Osteoblast (primary cell): ENCODE measurements around the gene TNFAIP3. TPM values are rescaled to one million over a fixed set of nuclear protein-coding genes. Genes with fewer than 3 reads are reported as not detected.

Source experiments
- DNase-seq: peaks from one replicate; pipeline ENCODE4 v3.0.0; 2011; ENCODE audit warnings: low spot score, mixed read lengths; ENCODE audit not compliant: insufficient read length; ENCODE audit errors: missing footprints
- H2AFZ ChIP-seq: 2 replicates; pipeline ENCODE4 v1.6.0; 2011; ENCODE audit warnings: mild to moderate bottlenecking, low read length
- H3K27ac ChIP-seq: 2 replicates; pipeline ENCODE4 v1.5.1; 2011; ENCODE audit warnings: mild to moderate bottlenecking, low read depth, low read length, moderate library complexity
- H3K27me3 ChIP-seq: 2 replicates; pipeline ENCODE4 v1.6.0; 2012; ENCODE audit warnings: mild to moderate bottlenecking, control low read depth, inconsistent platforms, low read length, moderate library complexity; ENCODE audit not compliant: insufficient read depth
- H3K36me3 ChIP-seq: 2 replicates; pipeline ENCODE4 v1.5.1; 2011; ENCODE audit warnings: mild to moderate bottlenecking, low read length, control low read depth, moderate library complexity; ENCODE audit not compliant: insufficient read depth
- H3K4me1 ChIP-seq: 2 replicates; pipeline ENCODE4 v1.5.1; 2011; ENCODE audit warnings: mild to moderate bottlenecking, low read length, control low read depth, moderate library complexity; ENCODE audit not compliant: insufficient read depth
- H3K4me2 ChIP-seq: 2 replicates; pipeline ENCODE4 v1.6.0; 2011; ENCODE audit warnings: mild to moderate bottlenecking, low read length; ENCODE audit not compliant: insufficient read depth
- H3K4me3 ChIP-seq: fragments of 200-600 bp; sonication (generic); 3 replicates; pipeline ENCODE4 v1.5.1; 2012; ENCODE audit warnings: mild to moderate bottlenecking, low read length, inconsistent platforms; ENCODE audit not compliant: insufficient read depth
- H3K79me2 ChIP-seq: 2 replicates; pipeline ENCODE4 v1.6.0; 2012; ENCODE audit warnings: mild to moderate bottlenecking, low read length, control low read depth, inconsistent platforms; ENCODE audit not compliant: insufficient read depth
- H3K9me3 ChIP-seq: 2 replicates; pipeline ENCODE4 v1.5.1; 2011; ENCODE audit warnings: low read depth, low read length, control low read depth
- H4K20me1 ChIP-seq: 2 replicates; pipeline ENCODE4 v1.6.0; 2012; ENCODE audit warnings: mild to moderate bottlenecking, low read length, control low read depth; ENCODE audit not compliant: insufficient read depth
- CTCF ChIP-seq: IDR thresholded peaks from 2 replicates; pipeline ENCODE4 v1.5.1; 2011; ENCODE audit warnings: mild to moderate bottlenecking, low read depth, low read length, moderate library complexity; ENCODE audit errors: extremely low read depth
- total RNA-seq: library from RNA; depleted of rRNA; stranded (reverse); fragments of >200 nt; gene quantifications from 2 replicates; pipeline ENCODE4 v1.2.3, GENCODE V29; 2012

TNFAIP3 gene
- total RNA-seq, 1 donor, result 10.5 TPM

GRCh38 chr6:137904822-137905617 is 38.0 kb downstream of the TNFAIP3 start:
- peak overlapping the region; percentile 15 for H3K4me3 ChIP-seq
- peak overlapping the region; percentile 83 for H3K27ac ChIP-seq
- H2AFZ ChIP-seq, result peak overlapping the region; percentile 60
- H3K4me1 ChIP-seq, result peaks cover 18% of the 10 kb centered on the region
- TF ChIP-seq CTCF, result no peak
- no peaks in the 10 kb centered on the region for H3K79me2 ChIP-seq
- H4K20me1 ChIP-seq, result no peaks in the 10 kb centered on the region
- no peaks in the 10 kb centered on the region for H3K36me3 ChIP-seq
- H3K27me3 ChIP-seq, result no peaks in the 10 kb centered on the region
- H3K9me3 ChIP-seq, result no peaks in the 10 kb centered on the region
- DNase-seq, result no peak
- peak overlapping the region; percentile 75 for H3K4me2 ChIP-seq

GRCh38 chr6:137906020-137906472 is 39.0 kb downstream of the TNFAIP3 start:
- peaks cover 29% of the 10 kb centered on the region for H3K4me1 ChIP-seq
- H3K9me3 ChIP-seq, result no peaks in the 10 kb centered on the region
- no peaks in the 10 kb centered on the region for H3K36me3 ChIP-seq
- no peak overlapping the region for H3K27ac ChIP-seq
- H2AFZ ChIP-seq, result no peak overlapping the region
- no peaks in the 10 kb centered on the region for H3K27me3 ChIP-seq
- no peaks in the 10 kb centered on the region for H3K79me2 ChIP-seq
- TF ChIP-seq CTCF, result no peak
- no peak overlapping the region for H3K4me3 ChIP-seq
- no peaks in the 10 kb centered on the region for H4K20me1 ChIP-seq
- DNase-seq, result no peak
- H3K4me2 ChIP-seq, result no peak overlapping the region

GRCh38 chr6:137907170-137907569 is 40.1 kb downstream of the TNFAIP3 start:
- H3K4me2 ChIP-seq, result no peak overlapping the region
- H3K4me3 ChIP-seq, result no peak overlapping the region
- no peak for TF ChIP-seq CTCF

GRCh38 chr6:137909533-137909932 is 42.5 kb downstream of the TNFAIP3 start:
- DNase-seq, result no peak
- H3K4me3 ChIP-seq, result no peak overlapping the region
- no peaks in the 10 kb centered on the region for H3K9me3 ChIP-seq
- no peak for TF ChIP-seq CTCF
- H3K4me2 ChIP-seq, result no peak overlapping the region
- H2AFZ ChIP-seq, result no peak overlapping the region
- H3K27me3 ChIP-seq, result no peaks in the 10 kb centered on the region
- H3K4me1 ChIP-seq, result peaks cover 24% of the 10 kb centered on the region
- H3K27ac ChIP-seq, result no peak overlapping the region
- no peaks in the 10 kb centered on the region for H3K79me2 ChIP-seq
- H4K20me1 ChIP-seq, result no peaks in the 10 kb centered on the region
- H3K36me3 ChIP-seq, result no peaks in the 10 kb centered on the region

More at GRCh38 chr6:137907170-137907569, 40.1 kb downstream of the TNFAIP3 start:
- Histone ChIP-seq H3K27ac (no peak overlapping the region), H3K27me3 (no peaks in the 10 kb centered on the region), H3K4me1 (peaks cover 30% of the 10 kb centered on the region), H3K9me3 (no peaks in the 10 kb centered on the region), H3K36me3 (no peaks in the 10 kb centered on the region), H2AFZ (no peak overlapping the region), H3K79me2 (no peaks in the 10 kb centered on the region), H4K20me1 (no peaks in the 10 kb centered on the region)
- no peak for DNase-seq
